Activated T-cell treated with anti-CD3 and anti-CD28 coated beads for 1 hour (primary cell): ENCODE data around the gene PDLIM7.
A peak's percentile ranks its signal among the peaks of the same experiment; 100 is the strongest.

Source experiments
- DNase-seq: peaks from one replicate; pipeline ENCODE4 v3.0.0-alpha.2; 2020; ENCODE audit warnings: low read depth

Gene PDLIM7

DNA sequence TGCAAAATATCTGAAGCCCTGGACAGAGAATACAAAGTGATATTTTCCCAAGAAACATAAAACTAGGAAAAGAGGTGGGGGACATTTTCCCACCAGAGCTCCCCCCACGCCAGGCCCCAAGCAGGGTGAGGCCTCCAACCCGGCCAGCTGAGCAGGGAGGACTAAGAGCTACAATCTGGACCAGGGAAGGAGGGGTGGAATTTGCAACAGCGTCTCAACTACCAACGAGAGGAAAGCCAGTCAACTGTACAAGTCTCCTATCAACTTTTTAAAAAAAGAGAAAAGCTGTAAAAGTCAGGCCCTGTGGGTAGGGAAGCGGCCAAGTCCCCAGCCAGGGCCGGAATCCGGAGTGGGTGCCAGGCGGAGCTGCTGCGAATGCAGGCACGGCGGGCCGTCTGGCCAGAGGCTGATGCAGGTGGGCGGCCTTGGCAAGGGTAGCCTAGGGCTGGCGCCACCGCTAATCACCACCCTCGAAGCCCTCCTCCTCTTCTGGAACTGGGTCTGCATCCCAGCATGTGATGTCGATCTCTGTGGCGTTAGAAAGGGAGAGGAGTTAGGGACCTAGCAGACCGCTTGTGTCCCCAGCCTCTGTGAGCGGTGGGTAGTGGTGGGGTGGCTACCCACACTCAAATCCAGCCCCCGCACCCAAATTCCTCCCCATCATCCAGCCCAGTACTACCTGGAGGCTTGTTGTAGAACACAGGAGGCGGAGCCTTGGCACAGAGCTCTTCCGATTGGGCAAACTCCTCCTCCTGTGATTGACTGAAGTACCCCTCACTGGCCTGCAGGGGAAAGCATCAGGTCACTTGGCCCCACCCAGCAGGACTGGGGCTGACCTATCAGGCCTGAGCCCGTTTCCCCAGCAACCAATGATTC lies 40.2 kb downstream of the PDLIM7 start:
- no peak for DNase-seq

DNA sequence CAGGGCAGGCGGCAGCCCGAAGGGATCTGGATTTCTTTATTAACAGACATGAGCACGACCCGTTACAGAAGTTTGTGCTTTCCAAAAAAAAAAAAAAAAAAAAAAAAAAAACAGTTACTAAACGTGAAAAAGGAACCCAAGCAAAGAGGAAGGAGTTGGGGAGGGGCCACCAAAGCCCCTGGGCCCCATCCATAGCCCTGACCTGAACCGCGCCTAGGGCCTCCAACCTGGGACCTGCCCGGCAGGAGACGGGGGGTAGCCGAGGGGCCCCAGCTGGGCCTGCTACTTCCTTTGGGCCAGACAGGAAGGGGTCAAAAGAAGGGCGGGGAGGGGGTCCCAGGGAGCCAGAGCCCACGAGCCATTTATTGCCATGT lies 40.8 kb downstream of the PDLIM7 start:
- no peak for DNase-seq

DNA sequence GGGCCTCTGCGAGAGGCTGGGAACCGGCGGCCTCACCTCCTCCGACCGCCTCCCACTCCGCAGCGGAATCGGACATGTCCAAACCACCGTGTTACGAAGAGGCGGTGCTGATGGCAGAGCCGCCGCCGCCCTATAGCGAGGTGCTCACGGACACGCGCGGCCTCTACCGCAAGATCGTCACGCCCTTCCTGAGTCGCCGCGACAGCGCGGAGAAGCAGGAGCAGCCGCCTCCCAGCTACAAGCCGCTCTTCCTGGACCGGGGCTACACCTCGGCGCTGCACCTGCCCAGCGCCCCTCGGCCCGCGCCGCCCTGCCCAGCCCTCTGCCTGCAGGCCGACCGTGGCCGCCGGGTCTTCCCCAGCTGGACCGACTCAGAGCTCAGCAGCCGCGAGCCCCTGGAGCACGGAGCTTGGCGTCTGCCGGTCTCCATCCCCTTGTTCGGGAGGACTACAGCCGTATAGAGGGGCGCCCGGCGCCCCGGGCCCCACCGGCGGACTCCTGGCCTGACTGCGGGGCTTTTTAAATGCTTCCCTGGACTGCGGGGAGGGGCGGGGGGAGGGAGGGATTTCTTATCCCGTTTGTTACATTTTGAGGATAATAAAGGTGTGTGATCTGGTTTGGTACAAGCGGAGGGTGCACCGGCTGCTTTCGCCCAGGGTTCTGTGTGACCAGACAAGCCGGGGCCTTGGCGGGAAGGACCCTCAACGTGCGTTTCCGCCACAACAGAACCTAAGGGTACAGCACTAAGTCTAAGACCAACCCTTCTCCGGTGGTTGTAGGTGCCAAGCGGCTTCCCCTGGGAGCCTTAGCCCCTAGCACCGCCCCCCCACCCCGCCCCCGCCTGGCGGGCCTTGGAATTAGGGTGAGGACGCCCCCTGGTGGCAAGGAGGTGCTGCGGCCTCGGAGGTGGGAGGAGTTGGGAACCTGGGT lies 41.5 kb downstream of the PDLIM7 start:
- peak; percentile 99 for DNase-seq

DNA sequence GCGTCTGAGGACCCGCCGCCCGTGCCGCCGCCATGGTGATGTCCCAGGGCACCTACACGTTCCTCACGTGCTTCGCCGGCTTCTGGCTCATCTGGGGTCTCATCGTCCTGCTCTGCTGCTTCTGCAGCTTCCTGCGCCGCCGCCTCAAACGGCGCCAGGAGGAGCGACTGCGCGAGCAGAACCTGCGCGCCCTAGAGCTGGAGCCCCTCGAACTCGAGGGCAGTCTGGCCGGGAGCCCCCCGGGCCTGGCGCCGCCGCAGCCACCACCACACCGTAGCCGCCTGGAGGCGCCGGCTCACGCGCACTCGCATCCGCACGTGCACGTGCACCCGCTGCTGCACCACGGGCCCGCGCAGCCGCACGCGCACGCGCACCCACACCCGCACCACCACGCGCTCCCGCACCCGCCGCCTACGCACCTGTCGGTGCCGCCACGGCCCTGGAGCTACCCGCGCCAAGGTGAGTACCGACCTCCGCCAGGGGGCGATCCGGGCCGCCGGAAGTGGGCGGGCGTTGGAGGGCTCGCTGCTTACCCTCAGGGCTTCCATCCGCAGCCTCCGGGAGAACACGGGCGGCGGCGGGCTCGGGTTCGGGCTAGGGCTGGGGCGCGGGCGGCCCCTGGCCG lies 42.3 kb downstream of the PDLIM7 start:
- peak; percentile 90 for DNase-seq

DNA sequence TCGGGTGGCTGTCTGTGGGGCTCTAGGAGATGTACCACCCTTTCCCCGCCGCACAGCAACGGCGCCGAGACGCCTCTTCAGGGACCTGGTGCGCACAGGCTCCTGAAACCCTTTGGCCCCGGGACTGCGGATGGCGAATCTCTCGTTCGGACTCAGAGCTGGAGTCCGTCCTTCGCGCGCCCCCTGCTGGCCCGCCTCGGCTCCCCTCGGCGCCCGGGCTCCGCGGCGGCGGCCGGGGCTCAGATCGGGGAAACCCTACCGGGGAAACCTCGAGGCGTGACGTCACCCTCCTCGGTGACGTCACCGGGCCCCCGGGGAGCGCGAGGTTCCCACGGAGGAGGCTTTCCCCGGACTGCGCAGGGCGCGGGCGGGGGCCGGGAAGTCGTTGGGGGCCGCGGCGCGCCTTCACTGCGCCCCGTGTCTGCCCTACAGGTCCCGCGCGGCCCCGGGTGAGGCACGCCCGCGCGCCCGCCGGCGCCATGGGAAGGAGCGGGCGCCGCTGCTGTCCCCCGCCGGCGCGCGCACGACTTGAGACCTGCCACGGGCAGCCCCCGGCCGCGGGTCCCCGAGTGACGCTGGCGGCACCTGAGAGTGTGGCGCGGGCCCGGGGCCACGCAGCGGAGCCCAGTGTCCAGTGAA lies 42.9 kb downstream of the PDLIM7 start:
- peak; percentile 92 for DNase-seq

DNA sequence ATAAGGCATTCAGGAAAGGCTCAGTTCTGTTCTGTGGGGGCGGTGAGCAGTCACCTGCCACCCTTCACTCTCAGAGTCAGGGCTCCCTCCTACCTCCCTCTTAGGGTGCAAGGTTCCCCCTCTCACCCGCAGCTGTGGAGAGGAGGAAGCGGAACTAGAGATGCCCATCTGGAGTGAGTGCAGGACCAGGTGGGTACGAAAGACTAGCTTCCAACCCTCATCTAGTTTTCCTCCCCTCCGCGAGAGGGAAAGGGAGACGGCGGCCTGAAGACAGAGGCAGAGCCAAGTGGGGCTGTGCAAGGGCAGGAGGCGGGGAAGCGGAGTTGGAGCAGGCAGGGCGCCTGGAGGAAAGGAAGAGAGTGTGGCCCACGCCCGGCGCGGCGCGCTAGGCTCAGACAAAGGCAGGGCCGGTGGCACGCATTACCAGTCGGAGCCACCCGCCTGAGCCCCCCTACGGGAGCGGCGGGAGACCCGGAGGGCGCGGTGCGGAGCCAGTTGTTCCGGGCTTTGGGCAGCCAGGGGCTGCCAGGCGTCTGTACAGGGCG lies 43.5 kb downstream of the PDLIM7 start:
- no peak for DNase-seq

DNA sequence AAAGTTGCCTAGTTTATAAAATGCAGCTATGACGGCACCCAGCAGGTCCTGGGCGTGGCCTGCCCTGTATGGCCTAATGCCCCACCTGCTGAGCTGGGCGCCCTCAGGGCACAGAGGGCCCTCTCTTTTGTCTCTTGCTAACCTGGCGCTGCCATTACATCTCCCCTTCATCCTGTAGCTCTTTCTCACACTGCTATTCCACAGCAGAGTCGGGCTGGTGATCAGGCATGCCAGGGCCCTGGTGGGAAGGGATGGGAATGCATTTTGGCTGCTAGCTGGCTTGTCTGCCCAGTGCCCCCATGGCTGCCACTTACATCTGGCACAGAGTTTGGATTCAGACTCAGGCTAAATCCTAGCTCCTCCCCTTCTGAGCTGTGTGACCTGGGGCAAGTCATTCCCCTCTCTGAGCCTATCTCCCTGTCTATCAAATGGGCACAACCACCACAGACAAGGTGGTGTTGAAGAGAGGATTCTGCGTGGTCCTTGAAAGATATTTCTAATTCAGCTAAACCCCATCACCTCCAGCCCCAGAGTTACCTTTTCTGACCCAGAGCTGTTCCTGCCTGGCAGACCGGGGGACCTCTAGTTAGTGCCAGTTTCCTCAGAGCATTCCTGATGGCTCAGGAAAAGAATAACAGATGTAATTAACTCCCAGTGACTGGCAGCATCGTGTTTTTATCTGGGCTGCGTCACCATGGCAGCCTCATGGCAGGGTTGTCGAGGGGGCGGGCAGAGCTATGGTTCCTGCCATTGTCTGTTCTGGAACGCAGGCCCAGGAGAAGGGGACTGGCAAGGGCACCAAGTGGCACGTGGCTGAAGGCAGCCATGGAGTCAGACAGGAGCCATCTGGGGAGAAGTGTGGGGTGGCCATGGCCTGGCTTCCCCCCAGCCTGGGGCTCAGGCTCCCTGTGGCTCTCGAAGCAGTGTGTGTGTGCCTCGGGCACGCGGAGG lies 44.4 kb downstream of the PDLIM7 start:
- DNase-seq: no peak

DNA sequence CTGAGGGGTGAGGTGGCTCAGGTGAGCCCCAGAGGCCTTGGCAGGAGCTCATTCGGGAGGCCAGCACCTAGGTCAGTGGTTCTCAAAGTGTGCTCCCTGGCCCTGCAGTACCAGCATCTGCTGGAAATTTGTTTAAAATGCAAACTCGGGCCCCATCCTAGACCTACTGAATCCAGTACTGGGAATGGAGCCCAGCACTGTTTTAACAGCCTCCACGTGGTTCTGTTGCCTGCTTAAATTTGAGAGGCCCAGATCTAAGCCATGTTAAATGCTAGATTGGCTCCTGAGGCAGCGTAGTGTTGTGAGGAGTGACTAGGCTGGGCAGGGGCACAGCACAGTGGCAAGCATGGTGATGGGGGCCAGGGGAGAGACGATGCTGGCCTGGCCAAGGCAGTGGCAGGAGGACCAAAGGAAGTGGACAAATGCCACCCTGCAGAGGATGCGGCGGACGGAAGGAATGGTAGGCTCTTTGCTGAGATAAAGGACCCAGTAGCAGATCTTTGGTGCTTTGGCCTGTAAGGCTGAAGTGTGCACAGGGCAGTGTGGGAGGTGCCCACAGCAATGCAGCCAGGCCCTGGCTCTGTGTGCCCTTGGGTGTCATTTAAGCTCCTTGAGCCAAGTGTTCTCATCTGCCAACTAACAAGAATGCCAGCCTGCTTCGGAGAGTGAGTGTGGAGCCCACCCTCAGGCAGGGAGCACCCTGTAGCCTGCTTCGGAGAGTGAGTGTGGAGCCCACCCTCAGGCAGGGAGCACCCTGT lies 46.6 kb downstream of the PDLIM7 start:
- DNase-seq: no peak

DNA sequence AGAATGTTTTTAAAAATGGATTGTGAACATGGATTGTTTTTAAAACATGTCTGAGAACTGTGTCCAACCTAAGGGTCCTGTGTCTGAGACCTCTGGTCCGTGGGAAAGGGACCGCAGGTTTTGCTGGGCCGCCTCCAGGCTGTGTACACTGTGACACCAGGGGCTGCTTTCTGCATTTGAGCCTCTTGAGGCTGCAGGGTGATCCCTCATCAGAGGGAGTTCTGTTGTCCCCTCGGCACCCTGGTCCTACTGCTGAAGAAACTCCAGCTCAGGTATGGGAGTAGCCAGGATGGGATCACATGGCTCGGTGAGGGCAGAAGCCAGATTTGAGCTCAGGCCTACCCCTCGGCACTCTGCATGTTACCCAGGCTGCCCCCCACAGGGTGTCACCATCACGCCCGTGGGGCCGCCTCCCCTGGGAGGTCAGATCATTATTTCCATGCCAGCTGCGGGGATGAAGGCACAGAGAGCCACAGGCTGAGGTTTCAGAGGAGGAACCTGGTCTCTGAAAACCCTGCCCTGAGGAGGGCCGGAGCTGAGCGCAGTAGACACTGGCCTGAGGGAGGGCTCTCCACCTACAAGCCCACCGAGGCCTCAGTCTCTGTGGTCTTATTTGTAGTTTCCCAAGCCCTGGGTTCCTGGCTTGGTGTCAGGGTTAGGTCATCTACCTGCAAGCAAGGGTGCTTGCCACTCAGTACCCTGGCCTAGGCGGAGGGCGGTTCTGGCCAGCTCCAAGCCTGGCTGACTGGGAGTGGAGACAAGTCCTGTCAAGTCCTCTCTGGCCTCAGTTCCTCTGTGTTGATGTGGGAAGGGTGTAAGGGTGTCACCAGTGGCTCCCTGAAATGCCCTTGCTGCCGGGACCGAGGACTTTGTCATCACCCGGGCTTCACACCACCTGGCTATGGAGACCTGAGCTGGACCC lies 48.0 kb downstream of the PDLIM7 start:
- DNase-seq: no peak

DNA sequence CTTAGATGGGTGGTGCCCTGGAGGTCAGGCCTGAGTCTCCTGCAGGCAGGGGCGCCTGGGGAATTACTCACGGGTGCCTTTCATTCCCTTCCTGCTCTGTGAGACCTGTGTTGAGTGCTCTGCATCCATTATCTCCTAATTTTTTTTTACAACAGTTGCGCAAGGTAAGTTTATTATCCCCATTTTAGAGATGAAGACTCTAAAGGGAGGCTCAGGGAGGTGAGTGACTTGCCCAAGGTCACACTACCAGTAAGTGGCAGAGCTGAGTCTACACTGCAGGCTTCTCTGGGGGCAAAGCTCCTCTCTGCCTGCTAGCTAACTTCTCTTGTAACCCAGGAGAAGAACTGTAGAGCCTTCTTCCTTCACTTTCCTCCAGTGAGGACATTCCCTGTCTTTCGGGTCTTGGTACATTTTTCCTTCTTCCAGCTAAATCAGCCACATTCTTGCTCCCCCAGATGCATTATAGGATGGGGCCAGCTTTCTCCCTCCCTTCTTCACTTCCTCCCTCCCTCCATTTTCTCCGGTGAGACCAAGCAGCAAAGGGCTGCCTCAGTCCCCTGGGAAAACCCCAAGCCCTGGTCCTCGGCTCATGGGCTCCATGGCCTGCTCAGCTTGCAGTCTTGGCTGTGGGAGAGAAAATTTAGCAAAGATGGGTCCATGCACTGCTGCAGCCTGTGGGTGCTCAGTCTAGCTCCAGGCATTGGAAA lies 49.0 kb downstream of the PDLIM7 start:
- DNase-seq: no peak

DNA sequence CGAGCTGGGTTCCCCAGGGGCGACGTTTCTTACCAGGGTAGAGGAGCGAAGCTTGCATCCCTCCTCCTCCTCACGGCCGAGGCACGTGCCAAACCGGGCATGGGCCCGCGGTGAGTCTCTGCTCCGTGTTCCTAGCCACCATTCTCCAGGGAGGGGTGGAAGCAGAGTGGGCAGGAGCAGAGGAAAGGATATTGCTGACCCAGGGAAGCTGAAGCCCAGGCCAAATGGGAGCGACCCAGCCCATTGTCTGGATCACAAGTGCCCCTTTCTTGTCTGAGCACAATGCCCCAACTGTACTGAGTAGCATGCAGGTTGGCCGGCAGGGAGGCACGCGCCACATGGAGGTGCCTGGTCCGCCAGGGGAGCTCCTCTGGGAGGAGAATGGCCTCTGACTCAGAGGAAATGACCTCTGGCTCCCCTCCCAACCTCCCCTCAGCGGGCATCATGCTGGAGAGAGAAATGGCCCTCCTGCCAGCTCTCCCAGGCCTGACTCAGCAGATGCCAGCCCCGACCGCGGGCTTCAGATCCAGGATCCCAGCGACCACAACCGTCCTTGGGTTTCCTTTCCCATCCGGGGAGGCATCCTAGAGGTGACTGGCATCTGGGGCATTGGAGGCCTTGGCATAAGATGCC lies 49.7 kb downstream of the PDLIM7 start:
- DNase-seq: no peak

DNA sequence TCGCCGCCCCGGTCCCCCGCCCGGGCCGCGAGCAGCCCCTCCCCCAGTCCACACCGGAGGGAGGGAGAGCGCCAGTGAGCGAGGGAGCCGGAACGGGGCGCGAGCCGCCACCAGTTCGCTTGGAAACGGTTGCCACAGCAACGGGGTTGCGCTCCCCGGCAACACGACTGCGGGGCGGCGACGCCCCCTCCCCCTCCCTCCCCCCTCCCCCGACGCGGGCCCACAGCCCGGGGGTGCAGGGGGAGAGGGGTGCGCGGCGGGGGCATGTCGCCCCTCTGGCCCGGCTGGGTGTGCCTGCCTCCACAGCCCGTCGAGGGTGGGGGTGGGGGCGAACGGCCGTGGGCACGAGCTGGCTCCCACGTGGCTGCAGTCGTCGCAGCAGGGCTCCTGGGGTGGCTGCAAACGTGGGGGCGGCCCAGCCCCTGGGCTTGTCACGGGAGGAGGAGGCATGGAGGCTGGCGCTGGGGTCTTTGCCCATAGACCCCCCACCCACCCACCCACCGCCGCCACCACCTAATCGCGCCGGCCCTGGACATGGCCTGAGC lies 50.3 kb downstream of the PDLIM7 start:
- DNase-seq: peak; percentile 61

DNA sequence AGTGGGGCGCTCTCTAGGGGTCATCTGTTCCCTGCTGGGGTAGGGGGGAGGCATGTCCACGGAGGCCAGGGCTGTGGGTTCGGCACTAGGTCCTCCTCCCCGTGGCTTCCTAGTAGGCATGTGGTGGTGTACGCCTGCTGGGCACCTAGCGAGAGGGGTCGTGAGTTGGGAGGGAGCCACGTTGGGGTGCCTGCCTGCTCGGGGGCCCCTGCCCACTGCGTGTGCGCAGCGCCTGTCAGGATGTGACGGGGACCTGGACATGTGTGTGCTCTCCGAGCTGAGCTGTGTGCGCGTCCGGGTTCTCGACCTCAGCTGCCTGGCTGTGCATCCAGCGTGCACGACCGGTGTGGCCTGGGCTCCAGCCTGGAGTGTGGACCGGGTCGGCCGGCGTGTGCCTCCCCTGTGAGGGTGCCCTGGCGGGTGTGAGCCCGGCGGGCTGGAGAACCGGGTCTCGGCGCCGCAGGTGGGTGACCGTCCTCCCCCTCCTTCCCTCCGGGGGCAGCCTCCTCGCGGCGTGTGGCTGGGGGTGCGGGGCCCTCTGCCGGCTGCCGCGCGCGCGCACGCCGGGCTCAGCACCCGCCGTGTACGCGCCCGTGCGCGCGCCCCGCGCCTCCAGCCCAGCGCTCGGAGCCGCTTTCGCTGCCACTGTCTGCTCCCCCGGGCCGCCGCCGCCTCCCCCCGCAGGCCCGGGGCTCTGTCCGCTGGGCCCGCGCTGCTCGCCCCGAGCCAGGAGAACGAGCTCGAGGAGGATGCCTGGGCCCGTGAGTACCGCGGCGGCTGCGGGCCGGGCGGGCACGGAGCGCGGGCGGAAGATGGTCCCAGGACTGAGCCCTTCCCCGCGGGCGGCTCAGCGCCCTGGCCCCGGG lies 51.0 kb downstream of the PDLIM7 start, which contains the start of gene PRR7:
TSS of gene PRR7 (plus strand) at position 615 of the 866 bp plus-strand sequence. CDS start 8,254 bp downstream, outside the sequence.
- DNase-seq: peak; percentile 56

DNA sequence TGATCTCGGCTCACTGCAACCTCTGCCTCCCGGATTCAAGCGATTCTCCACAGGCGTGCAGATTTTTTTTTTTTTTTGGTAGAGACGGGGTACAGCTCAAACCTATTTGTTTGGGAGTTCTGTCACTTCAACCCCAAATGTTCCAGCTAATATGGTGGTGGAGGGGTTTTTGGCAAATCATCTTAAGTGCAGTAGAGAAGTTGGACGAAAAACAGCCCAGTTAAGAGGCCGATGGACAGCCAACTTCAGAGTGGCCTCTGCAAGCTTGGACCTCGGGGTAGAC lies 51.5 kb downstream of the PDLIM7 start:
- DNase-seq: no peak

DNA sequence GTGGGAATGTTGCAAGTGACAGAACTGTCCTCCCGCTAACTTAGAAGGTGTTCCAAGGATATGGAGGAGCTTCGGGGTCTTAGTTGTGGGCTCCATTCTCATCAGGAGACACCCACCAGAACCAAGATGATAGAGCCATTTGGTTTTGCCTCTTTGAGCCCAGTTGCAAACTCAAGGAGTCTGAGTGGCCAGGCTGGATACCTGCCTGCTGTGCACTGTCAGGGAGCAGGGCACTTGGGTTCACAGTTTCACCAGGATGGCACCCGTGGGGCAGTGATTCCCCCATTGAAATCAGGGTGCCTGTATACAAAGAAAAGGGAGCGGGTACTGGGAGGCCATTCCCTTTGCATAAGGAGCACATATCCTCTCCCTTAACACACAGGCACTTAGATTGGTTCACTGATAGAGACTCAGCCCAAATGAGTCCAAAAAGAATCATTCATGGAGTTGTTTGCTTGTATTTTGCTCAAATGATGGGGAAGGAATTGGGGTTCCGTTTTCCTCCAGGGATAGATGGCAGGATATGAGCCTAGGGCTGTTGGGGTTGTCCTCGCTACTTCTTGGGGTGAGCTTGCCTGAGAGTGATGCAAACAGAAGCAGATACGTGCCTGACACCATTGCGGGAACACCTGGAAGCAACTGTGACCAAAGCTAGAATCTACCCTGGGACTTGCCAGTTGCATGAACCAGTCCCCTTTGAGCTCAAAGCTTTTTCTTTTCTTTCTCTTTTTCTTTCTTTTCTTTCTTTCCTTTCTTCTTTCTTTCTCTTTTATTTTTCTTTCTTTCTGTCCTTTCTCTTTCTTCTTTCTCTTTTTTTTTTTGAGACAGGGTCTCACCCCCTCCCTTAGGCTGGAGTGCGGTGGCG lies 52.1 kb downstream of the PDLIM7 start:
- DNase-seq: no peak
